Keratinocyte (primary cell): Measurements from ENCODE around the gene HOXA10. TPM values are rescaled to one million over a fixed set of nuclear protein-coding genes. Genes with fewer than 3 reads are reported as not detected.

Experiments used
- DNase-seq: peaks from one replicate; pipeline ENCODE4 v3.0.0-alpha.2; 2011; ENCODE audit warnings: low read depth, missing footprints, low spot score
- FAIRE-seq: peaks from 2 replicates; lab custom pipeline; 2011; peaks lifted over from hg19 to GRCh38; lab: Jason Lieb, UNC
- H2AFZ ChIP-seq: 2 replicates; pipeline ENCODE4 v1.6.0; 2012; ENCODE audit warnings: low read length, control low read depth, inconsistent platforms; ENCODE audit not compliant: control insufficient read depth
- H3K27ac ChIP-seq: 2 replicates; pipeline ENCODE4 v1.5.1; 2011; ENCODE audit warnings: low read length; ENCODE audit not compliant: control insufficient read depth, insufficient read depth
- H3K27me3 ChIP-seq: 3 replicates; pipeline ENCODE4 v1.6.0; 2011; ENCODE audit warnings: low read length; ENCODE audit not compliant: control insufficient read depth, insufficient read depth; ENCODE audit errors: extremely low read depth
- H3K36me3 ChIP-seq, 2 experiments: 2 replicates in 1 of 2; 3 replicates in 1 of 2; pipeline ENCODE4 v1.5.1; 2011; ENCODE audit warnings: low read length in 2 of 2, mild to moderate bottlenecking in 1 of 2; ENCODE audit not compliant: control insufficient read depth in 2 of 2, insufficient read depth in 2 of 2; ENCODE audit errors: extremely low read depth in 1 of 2
- H3K4me1 ChIP-seq: 3 replicates; pipeline ENCODE4 v1.5.1; 2011; ENCODE audit warnings: low read length; ENCODE audit not compliant: control insufficient read depth, insufficient read depth; ENCODE audit errors: extremely low read depth
- H3K4me2 ChIP-seq: 3 replicates; pipeline ENCODE4 v1.6.0; 2011; ENCODE audit warnings: low read depth, low read length; ENCODE audit not compliant: control insufficient read depth, insufficient read depth; ENCODE audit errors: extremely low read depth
- H3K4me3 ChIP-seq, 3 experiments: fragments of 200-600 bp in 1 of 3; sonication (generic) in 1 of 3; 2 replicates in 2 of 3; 3 replicates in 1 of 3; pipeline ENCODE4 v1.5.1; 2011 to 2016; ENCODE audit warnings: low read length in 3 of 3, mild to moderate bottlenecking in 3 of 3, control low read depth in 2 of 3, inconsistent platforms in 1 of 3, low read depth in 1 of 3, mixed read lengths in 1 of 3, mixed run types in 1 of 3, moderate library complexity in 1 of 3; ENCODE audit not compliant: control insufficient read depth in 2 of 3, insufficient read depth in 2 of 3; ENCODE audit errors: extremely low read depth in 1 of 3
- H3K79me2 ChIP-seq: 2 replicates; pipeline ENCODE4 v1.6.0; 2012; ENCODE audit warnings: low read length; ENCODE audit not compliant: control insufficient read depth, insufficient read depth
- H3K9ac ChIP-seq: 3 replicates; pipeline ENCODE4 v1.6.0; 2011; ENCODE audit warnings: low read length; ENCODE audit not compliant: control insufficient read depth, insufficient read depth; ENCODE audit errors: extremely low read depth
- H3K9me1 ChIP-seq: 3 replicates; pipeline ENCODE4 v1.6.0; 2011; ENCODE audit warnings: low read length; ENCODE audit not compliant: control insufficient read depth, insufficient read depth; ENCODE audit errors: extremely low read depth
- H3K9me3 ChIP-seq: 2 replicates; pipeline ENCODE4 v1.5.1; 2012; ENCODE audit warnings: low read depth, low read length; ENCODE audit not compliant: control insufficient read depth
- H4K20me1 ChIP-seq: 3 replicates; pipeline ENCODE4 v1.6.0; 2011; ENCODE audit warnings: low read length; ENCODE audit not compliant: control insufficient read depth, insufficient read depth; ENCODE audit errors: extremely low read depth
- EZH2 ChIP-seq: IDR thresholded peaks from one replicate; pipeline ENCODE4 v1.6.1; 2012; ENCODE audit warnings: inconsistent platforms, mild to moderate bottlenecking, low read length, moderate library complexity
- dilution Hi-C: fragments of 300-500 bp; cut with MboI; formaldehyde crosslinking; loops from one replicate; pipeline ENCODE4 v1.7.0; 2020; ENCODE audit warnings: low sequenced_read_pairs; ENCODE audit not compliant: extremely low pct_ligation_motif_present
- polyA plus RNA-seq, 5 experiments: library from polyadenylated mRNA; depleted of rRNA in 3 of 5; stranded (reverse) in 3 of 5; stranded (forward) in 1 of 5; unstranded in 1 of 5; fragments of >200 nt; gene quantifications; 1 replicate in 1 of 5; 2 replicates in 3 of 5; 3 replicates in 1 of 5; pipeline versions ENCODE4 v1.2.1 to v1.2.3, GENCODE V29; 2011 to 2012; ENCODE audit warnings: missing spikeins in 2 of 5, low read depth in 1 of 5, low replicate concordance in 1 of 5
- TF ChIP-seq, protein P1 (sequence below), 3 experiments: IDR thresholded peaks in 1 of 3; conservative IDR thresholded peaks in 1 of 3; optimal IDR thresholded peaks in 1 of 3; 2 replicates in 2 of 3; 3 replicates in 1 of 3; pipeline versions ENCODE3 to v1.5.1; 2011; ENCODE audit warnings: low read length in 3 of 3, mild to moderate bottlenecking in 3 of 3, moderate library complexity in 2 of 3, control low read depth in 1 of 3, inconsistent platforms in 1 of 3; ENCODE audit not compliant: insufficient read depth in 2 of 3; ENCODE audit errors: extremely low read depth in 1 of 3

The HOXA10 gene
- polyA plus RNA-seq, 1 donor (not counting 4 experiments of a cell fraction or from before 2014, with no cell fraction given) = 2.4 TPM

DNA sequence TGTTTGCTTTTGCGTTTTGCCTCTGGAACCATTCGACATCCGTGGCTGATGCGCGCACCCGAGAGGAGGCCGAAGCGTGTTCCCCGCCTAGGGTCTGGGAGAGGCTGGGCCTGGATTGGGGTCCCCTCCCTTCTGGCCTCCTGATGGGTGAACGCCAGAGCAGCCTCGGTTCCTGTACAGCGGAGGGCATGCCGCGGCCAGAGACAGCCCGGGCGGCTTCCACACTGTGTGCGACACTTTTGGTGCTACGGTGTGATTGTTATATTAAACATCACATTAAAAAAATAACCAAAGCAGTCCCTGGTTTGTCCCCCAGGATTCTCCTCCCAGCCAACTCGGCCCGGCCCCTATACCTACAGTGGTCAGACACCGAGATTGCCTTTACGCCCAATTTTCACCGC lies 14.0 kb downstream of the HOXA10 start:
- Histone ChIP-seq H3K9me3 (no peaks in the 10 kb centered on the region), H3K4me2 (peak overlapping the region; percentile 98), H3K27me3 (no peaks in the 10 kb centered on the region), H2AFZ (peak overlapping the region; percentile 87), H3K79me2 (peaks cover 54% of the 10 kb centered on the region), H3K4me3 (peak overlapping the region; percentile 78 to 94 (median 80)), H3K9ac (peak overlapping the region; percentile 90), H3K9me1 (no peaks in the 10 kb centered on the region), H4K20me1 (no peaks in the 10 kb centered on the region), H3K4me1 (peaks cover 48% of the 10 kb centered on the region), H3K27ac (peak overlapping the region; percentile 87), H3K36me3 (peaks cover 4 to 10% of the 10 kb centered on the region in 2 experiments)
- no peak for DNase-seq
- TF ChIP-seq, protein P1, sequence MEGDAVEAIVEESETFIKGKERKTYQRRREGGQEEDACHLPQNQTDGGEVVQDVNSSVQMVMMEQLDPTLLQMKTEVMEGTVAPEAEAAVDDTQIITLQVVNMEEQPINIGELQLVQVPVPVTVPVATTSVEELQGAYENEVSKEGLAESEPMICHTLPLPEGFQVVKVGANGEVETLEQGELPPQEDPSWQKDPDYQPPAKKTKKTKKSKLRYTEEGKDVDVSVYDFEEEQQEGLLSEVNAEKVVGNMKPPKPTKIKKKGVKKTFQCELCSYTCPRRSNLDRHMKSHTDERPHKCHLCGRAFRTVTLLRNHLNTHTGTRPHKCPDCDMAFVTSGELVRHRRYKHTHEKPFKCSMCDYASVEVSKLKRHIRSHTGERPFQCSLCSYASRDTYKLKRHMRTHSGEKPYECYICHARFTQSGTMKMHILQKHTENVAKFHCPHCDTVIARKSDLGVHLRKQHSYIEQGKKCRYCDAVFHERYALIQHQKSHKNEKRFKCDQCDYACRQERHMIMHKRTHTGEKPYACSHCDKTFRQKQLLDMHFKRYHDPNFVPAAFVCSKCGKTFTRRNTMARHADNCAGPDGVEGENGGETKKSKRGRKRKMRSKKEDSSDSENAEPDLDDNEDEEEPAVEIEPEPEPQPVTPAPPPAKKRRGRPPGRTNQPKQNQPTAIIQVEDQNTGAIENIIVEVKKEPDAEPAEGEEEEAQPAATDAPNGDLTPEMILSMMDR (optimal IDR thresholded peaks at IDR 0.05 in 1 of 3, IDR thresholded peaks at IDR 0.05 in 1 of 3, conservative IDR thresholded peaks at IDR 0.05 in 1 of 3; ENCODE audit: extremely low read depth in 1 of 3, insufficient read depth in 2 of 3, low read length in 3 of 3) = no peak
- TF ChIP-seq EZH2 = no peak
- dilution Hi-C loops = no loop called here
- FAIRE-seq = peak; percentile 41

DNA sequence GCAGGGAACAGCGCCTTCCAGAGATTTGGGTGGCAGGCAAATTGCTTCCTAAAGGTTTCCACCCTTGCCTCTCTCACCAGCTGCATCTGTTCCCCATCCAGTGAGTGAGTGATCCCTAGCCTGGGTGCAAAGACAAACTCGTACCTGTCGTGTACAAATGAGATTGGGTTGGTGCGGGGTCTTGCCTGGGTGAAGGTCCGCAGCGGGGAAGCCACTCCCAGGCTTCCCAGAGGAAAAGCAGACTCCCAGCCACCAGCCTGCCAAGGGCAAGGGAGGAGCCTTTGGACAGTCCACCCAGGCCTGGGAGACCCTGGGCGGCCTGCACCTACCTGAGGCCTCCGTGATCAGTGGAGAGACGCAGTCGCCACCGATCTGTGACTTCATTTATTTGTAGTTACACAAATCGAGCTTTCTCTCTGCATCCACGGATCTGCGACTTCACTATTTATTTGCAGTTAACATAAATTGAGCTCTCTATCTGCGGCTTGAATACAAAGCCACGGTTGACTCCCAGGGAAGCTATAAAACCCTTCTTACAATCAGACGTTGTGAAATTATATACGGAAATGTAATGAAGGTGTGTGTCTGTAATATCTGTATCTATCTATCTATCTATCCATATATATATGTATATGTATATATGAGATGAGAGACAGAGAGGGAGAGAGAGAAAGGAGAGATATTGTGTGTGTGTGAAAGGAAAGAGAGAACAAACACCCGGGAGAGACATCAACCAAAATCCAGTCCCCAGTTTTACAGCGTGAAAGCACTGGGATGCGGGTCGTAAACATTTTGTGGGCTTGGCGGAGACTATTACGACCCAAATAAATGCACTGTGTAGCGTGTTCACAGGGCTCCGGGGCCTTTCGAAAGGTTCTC lies 14.6 kb downstream of the HOXA10 start:
- H3K27ac ChIP-seq = peak overlapping the region; percentile 87
- peak overlapping the region; percentile 87 for H2AFZ ChIP-seq
- H3K4me1 ChIP-seq = peaks cover 53% of the 10 kb centered on the region

More for the DNA sequence above, 14.6 kb downstream of the HOXA10 start:
- Histone ChIP-seq H3K27me3 (no peaks in the 10 kb centered on the region), H4K20me1 (no peaks in the 10 kb centered on the region), H3K9ac (peak overlapping the region; percentile 90), H3K79me2 (peaks cover 51% of the 10 kb centered on the region), H3K4me2 (peak overlapping the region; percentile 98), H3K4me3 (peak overlapping the region; percentile 78 to 94 (median 80)), H3K9me3 (no peaks in the 10 kb centered on the region), H3K9me1 (no peaks in the 10 kb centered on the region), H3K36me3 (peaks cover 4 to 10% of the 10 kb centered on the region in 2 experiments)
- DNase-seq = no peak
- peak; percentile 86 for FAIRE-seq
- dilution Hi-C loops = no loop called here
- no peak for TF ChIP-seq EZH2
- TF ChIP-seq, protein P1 (optimal IDR thresholded peaks at IDR 0.05 in 1 of 3, IDR thresholded peaks at IDR 0.05 in 1 of 3, conservative IDR thresholded peaks at IDR 0.05 in 1 of 3; ENCODE audit: extremely low read depth in 1 of 3, insufficient read depth in 2 of 3, low read length in 3 of 3) = no peak
